OCI-LY7 (cell line): Measurements from ENCODE around the gene IL26. TPM values are rescaled to one million over a fixed set of nuclear protein-coding genes. Genes with fewer than 3 reads are reported as not detected.

Source experiments
- BruUV-seq: library from RNA; stranded (reverse); fragments of 400-500 nt; replicated peaks from 2 replicates; lab custom pipeline; 2021; lab: Mats Ljungman, UMichigan
- CTCF ChIA-PET: fragments of 300-600 bp; sonication (Branson Sonifier 250); formaldehyde crosslinking; loops from one replicate; lab custom pipeline; 2022; ENCODE audit warnings: antibody characterized with exemption; ENCODE audit not compliant: unreplicated experiment; lab: Charles Lee
- POLR2A ChIA-PET: fragments of 300-600 bp; sonication (Branson Sonifier 250); formaldehyde crosslinking; loops from one replicate; lab custom pipeline; 2022; ENCODE audit warnings: antibody characterized with exemption; lab: Charles Lee
- DNase-seq: peaks from one replicate; pipeline ENCODE4 v3.0.0-alpha.2; 2015; ENCODE audit warnings: low spot score
- H2AFZ ChIP-seq: fragments of 200-600 bp; sonication (generic), shearing (Covaris generic); 2 replicates; pipeline ENCODE4 v1.6.1; 2014; ENCODE audit warnings: mild to moderate bottlenecking, antibody characterized with exemption, low read length, moderate library complexity
- H3K27ac ChIP-seq: fragments of 200-600 bp; sonication (generic); 2 replicates; pipeline ENCODE4 v1.5.1; 2014; ENCODE audit warnings: mixed run types, low read depth, mild to moderate bottlenecking, moderate library complexity, low read length, inconsistent platforms; ENCODE audit not compliant: poor library complexity, severe bottlenecking
- H3K36me3 ChIP-seq: fragments of 200-600 bp; sonication (generic); 2 replicates; pipeline ENCODE4 v1.6.1; 2014; ENCODE audit warnings: mild to moderate bottlenecking, antibody characterized with exemption, low read length, moderate library complexity, mixed read lengths; ENCODE audit not compliant: insufficient read depth
- H3K4me1 ChIP-seq: fragments of 200-600 bp; sonication (generic); 2 replicates; pipeline ENCODE4 v1.5.1; 2014; ENCODE audit warnings: mild to moderate bottlenecking, low read length; ENCODE audit not compliant: insufficient read depth, poor library complexity, severe bottlenecking
- H3K4me2 ChIP-seq: fragments of 200-600 bp; sonication (generic); 2 replicates; pipeline ENCODE4 v1.6.1; 2014; ENCODE audit warnings: mild to moderate bottlenecking, low read length
- H3K4me3 ChIP-seq: fragments of 200-600 bp; sonication (generic); 2 replicates; pipeline ENCODE4 v1.5.1; 2014; ENCODE audit warnings: mild to moderate bottlenecking, low read depth, low read length; ENCODE audit not compliant: poor library complexity, severe bottlenecking
- H3K79me2 ChIP-seq: fragments of 200-600 bp; sonication (generic); 2 replicates; pipeline ENCODE4 v1.6.1; 2016; ENCODE audit warnings: low read depth, mild to moderate bottlenecking, low read length, moderate library complexity, mixed read lengths; ENCODE audit not compliant: insufficient read depth
- H3K9me2 ChIP-seq: fragments of 200-600 bp; sonication (generic); 2 replicates; pipeline ENCODE4 v1.6.1; 2016; ENCODE audit warnings: mild to moderate bottlenecking, low read length, mixed read lengths; ENCODE audit not compliant: insufficient read depth
- H3K9me3 ChIP-seq: fragments of 200-600 bp; sonication (generic); 2 replicates; pipeline ENCODE4 v1.6.1; 2014; ENCODE audit warnings: mild to moderate bottlenecking, mixed run types, low read length, mixed read lengths
- H4K20me1 ChIP-seq: fragments of 200-600 bp; sonication (generic); 2 replicates; pipeline ENCODE4 v1.6.1; 2014; ENCODE audit warnings: mild to moderate bottlenecking, antibody characterized with exemption, low read length, moderate library complexity, mixed read lengths; ENCODE audit not compliant: insufficient read depth
- EZH2phosphoT487 ChIP-seq: fragments of 200-600 bp; sonication (generic); IDR thresholded peaks from 2 replicates; pipeline ENCODE4 v1.6.1; 2018; ENCODE audit warnings: low read depth, borderline replicate concordance, mild to moderate bottlenecking, mixed run types, antibody characterized with exemption, low read length, moderate library complexity, mixed read lengths
- intact Hi-C: fragments of 100-400 bp; cut with micrococcal nuclease; formaldehyde crosslinking; loops from one replicate; pipeline ENCODE4 v1.10.0; 2022; ENCODE audit not compliant: unreplicated experiment
- total RNA-seq, 2 experiments: library from RNA; depleted of rRNA in 1 of 2; stranded (reverse); fragments of >200 nt in 1 of 2; shearing (Covaris generic) in 1 of 2; gene quantifications; 2 replicates each; pipeline ENCODE4 v1.2.3, GENCODE V29; 2014 to 2022
- TF ChIP-seq, protein P1 (sequence below): fragments of 200-600 bp; sonication (generic); conservative IDR thresholded peaks from 2 replicates; pipeline ENCODE4 v1.5.1; 2014; ENCODE audit warnings: mild to moderate bottlenecking, antibody characterized with exemption, low read length, moderate library complexity, mixed read lengths

Gene IL26
- total RNA-seq, 2 experiments from 2014 or later: not detected

DNA sequence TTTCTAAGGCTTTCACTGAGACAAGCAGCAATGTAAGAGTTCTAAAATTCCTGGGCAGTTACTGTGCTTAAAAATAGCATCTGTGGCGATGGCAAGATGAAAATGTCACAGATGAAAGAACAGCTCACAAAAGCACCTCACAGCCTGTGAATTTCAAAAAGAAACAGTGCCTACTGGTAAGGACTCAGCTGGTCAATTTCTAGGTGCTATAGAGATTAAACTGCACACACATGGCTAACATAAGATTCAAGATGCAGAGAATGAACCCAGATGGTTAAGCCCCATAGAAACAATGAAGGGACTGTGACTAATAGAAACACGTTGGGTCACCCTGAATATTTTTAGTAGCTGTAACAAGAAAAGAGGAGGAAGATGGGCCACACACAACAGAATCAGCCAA, 12.0 kb upstream of the IL26 start:
- intact Hi-C loops: no loop called here
- POLR2A ChIA-PET: interaction anchor here (1.0 to 1.3 kb wide), 2 partner anchors 94 to 175 kb away, joined by 3 read pairs; partner anchors contain the start of gene MDM1
- Histone ChIP-seq H3K27ac (no peak overlapping the region), H3K4me2 (peak overlapping the region; percentile 74), H3K4me1 (peaks cover 30% of the 10 kb centered on the region), H4K20me1 (no peaks in the 10 kb centered on the region), H3K9me2 (no peaks in the 10 kb centered on the region), H2AFZ (peak overlapping the region; percentile 87; the same call in 1 of the 2 replicates), H3K9me3 (no peaks in the 10 kb centered on the region), H3K79me2 (no peaks in the 10 kb centered on the region), H3K4me3 (no peak overlapping the region), H3K36me3 (no peaks in the 10 kb centered on the region)
- no peak for DNase-seq
- BruUV-seq: no TSS peak
- TF ChIP-seq EZH2phosphoT487: no peak
- TF ChIP-seq, protein P1, sequence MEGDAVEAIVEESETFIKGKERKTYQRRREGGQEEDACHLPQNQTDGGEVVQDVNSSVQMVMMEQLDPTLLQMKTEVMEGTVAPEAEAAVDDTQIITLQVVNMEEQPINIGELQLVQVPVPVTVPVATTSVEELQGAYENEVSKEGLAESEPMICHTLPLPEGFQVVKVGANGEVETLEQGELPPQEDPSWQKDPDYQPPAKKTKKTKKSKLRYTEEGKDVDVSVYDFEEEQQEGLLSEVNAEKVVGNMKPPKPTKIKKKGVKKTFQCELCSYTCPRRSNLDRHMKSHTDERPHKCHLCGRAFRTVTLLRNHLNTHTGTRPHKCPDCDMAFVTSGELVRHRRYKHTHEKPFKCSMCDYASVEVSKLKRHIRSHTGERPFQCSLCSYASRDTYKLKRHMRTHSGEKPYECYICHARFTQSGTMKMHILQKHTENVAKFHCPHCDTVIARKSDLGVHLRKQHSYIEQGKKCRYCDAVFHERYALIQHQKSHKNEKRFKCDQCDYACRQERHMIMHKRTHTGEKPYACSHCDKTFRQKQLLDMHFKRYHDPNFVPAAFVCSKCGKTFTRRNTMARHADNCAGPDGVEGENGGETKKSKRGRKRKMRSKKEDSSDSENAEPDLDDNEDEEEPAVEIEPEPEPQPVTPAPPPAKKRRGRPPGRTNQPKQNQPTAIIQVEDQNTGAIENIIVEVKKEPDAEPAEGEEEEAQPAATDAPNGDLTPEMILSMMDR: no peak
- CTCF ChIA-PET: no interaction called here

DNA sequence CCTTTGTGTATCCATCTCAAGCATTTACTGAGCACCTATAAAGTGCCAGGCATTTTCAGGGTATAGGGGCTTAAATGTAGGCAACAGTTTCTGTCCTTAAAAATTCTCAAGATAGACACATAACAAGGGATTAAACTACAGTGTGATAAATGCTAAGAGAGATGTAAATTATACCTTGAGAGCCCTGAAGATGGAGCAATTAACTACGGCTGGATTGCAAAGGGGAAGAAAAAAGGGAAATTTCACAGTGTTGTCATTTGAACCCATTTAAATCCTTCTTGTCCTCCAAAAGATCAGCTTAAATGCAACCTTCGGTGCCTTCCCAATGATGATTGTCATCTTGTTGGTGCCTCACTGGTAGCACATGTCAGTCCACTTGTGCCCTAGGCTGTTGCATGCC, 11.5 kb upstream of the IL26 start:
- no peaks in the 10 kb centered on the region for H4K20me1 ChIP-seq

More for the DNA sequence above, 11.5 kb upstream of the IL26 start:
- CTCF ChIA-PET: no interaction called here
- H3K36me3 ChIP-seq: no peaks in the 10 kb centered on the region
- H3K9me3 ChIP-seq: no peaks in the 10 kb centered on the region
- H2AFZ ChIP-seq: peak overlapping the region; percentile 87
- H3K27ac ChIP-seq: no peak overlapping the region
- no peaks in the 10 kb centered on the region for H3K9me2 ChIP-seq
- intact Hi-C loops: no loop called here
- peak overlapping the region; percentile 57 for H3K4me3 ChIP-seq
- peak overlapping the region; percentile 74 for H3K4me2 ChIP-seq
- POLR2A ChIA-PET: interaction anchor here (1.0 to 1.3 kb wide), 2 partner anchors 95 to 174 kb away, joined by 3 read pairs; partner anchors contain the start of gene MDM1
- DNase-seq: no peak
- TF ChIP-seq, protein P1: peak; percentile 48; the same call in 1 of the 2 replicates
- TF ChIP-seq EZH2phosphoT487: no peak
- H3K79me2 ChIP-seq: no peaks in the 10 kb centered on the region
- BruUV-seq: no TSS peak
- peaks cover 30% of the 10 kb centered on the region for H3K4me1 ChIP-seq
